Measurements from ENCODE around the gene DLGAP1. TPM values are rescaled to one million over a fixed set of nuclear protein-coding genes. Genes with fewer than 3 reads are reported as not detected.

Gene DLGAP1
- total and polyA plus RNA-seq, 10 of the 15 experiments (the other 5 are each of a cell fraction or from before 2014, with no cell fraction given) = 0.23 to 27.6 (median 1.9) TPM

DNA sequence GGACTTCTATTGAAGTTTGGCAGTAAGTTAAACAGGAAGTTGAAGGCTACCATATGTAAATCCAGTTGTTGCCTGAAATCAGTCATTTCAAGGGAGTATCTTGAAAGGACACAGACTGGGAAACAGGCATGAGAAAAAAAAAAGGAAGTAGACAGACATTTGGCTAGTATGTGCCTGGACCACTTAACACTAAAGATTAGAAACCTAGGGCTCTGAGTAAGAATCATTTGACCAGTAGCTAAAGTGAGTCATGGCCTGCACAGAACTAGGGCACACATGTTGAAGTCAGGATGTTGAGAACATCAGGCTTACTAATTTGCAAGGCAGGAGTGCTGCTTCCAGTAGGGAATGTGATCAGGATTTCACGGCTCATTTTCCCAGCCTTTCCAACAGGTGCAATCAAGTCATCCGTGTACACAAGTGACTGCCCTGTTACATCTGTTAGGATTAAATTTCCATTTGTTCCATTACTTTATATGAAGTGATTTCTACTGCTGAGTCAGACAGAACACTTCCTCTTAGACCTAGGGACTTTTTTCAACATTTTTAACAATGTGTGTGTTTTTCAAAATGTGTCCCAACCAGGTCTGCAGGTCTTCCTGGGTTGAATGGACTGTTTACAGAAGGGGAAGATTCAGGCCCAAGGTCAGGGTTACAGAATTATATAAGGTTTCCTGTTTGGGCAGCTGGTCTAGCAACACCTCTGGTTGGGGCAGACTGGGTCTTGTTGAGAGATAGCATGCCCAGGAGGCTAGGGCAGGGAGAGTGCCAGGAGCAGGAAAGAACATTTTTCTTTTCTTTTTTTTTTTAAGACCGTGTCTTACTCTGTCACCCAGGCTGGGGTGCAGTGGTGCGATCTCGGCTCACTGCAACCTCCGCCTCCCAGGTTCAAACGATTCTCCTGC, 859.5 kb downstream of the DLGAP1 start (continued):
- TF ChIP-seq GATAD2B (conservative IDR thresholded peaks at IDR 0.05; ENCODE audit: low read depth) (peak; percentile 30; the same call in 1 of the 2 replicates), IKZF1 (conservative IDR thresholded peaks at IDR 0.05) (peak; percentile 83), CBX3 (IDR thresholded peaks at IDR 0.05; ENCODE audit: borderline replicate concordance, low read depth) (no peak), ZSCAN29 (IDR thresholded peaks at IDR 0.05) (no peak), TAF1 (IDR thresholded peaks at IDR 0.05; ENCODE audit: borderline replicate concordance, low read depth, low read length) (peak; percentile 18; the same call in 1 of the 2 replicates), ETV6 (conservative IDR thresholded peaks at IDR 0.05 in 1 of 2, IDR thresholded peaks at IDR 0.05 in 1 of 2; ENCODE audit: borderline replicate concordance in 1 of 2, low read depth in 1 of 2) (peak in 1 of 2 experiments; percentile 79; a peak in 2 of 4 replicates), BRCA1 (IDR thresholded peaks at IDR 0.05; ENCODE audit: low read depth, low read length) (no peak), YBX1 (IDR thresholded peaks at IDR 0.05) (no peak), NR2F1 (conservative IDR thresholded peaks at IDR 0.05) (peak; percentile 80), SMAD5 (IDR thresholded peaks at IDR 0.05; ENCODE audit: low read depth) (no peak), SIX5 (IDR thresholded peaks at IDR 0.05; ENCODE audit: low read depth, low read length, severe bottlenecking) (no peak), PAX8 (IDR thresholded peaks at IDR 0.05) (no peak), MEF2B (IDR thresholded peaks at IDR 0.05; ENCODE audit: partially characterized antibody, poor library complexity, severe bottlenecking) (no peak), BHLHE40 (IDR thresholded peaks at IDR 0.05; ENCODE audit: borderline replicate concordance in 1 of 2, low read depth in 2 of 2, low read length in 1 of 2) (no peak), ASH2L (IDR thresholded peaks at IDR 0.05; ENCODE audit: borderline replicate concordance, low read depth) (no peak), WRNIP1 (IDR thresholded peaks at IDR 0.05; ENCODE audit: borderline replicate concordance, low read depth, low read length) (0 out of 2 replicates have a peak, but pooled peaks have one; percentile 21), MYC (IDR thresholded peaks at IDR 0.05; ENCODE audit: insufficient read depth, insufficient read length, insufficient replicate concordance, low read length, severe bottlenecking) (no peak), SREBF1 (IDR thresholded peaks at IDR 0.05; ENCODE audit: low read length) (no peak), FOXM1 (IDR thresholded peaks at IDR 0.05; ENCODE audit: low read depth, low read length) (no peak; the same call in none of the 2 replicates), SMAD1 (IDR thresholded peaks at IDR 0.05; ENCODE audit: low read depth, partially characterized antibody) (no peak), TCF3 (IDR thresholded peaks at IDR 0.05; ENCODE audit: borderline replicate concordance, insufficient read depth, low read depth, low read length) (0 out of 2 replicates have a peak, but pooled peaks have one; percentile 21)
- TF ChIP-seq, protein P1, sequence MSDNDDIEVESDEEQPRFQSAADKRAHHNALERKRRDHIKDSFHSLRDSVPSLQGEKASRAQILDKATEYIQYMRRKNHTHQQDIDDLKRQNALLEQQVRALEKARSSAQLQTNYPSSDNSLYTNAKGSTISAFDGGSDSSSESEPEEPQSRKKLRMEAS (IDR thresholded peaks at IDR 0.05; ENCODE audit: low read depth, low read length) = no peak
- TF ChIP-seq, protein P2, sequence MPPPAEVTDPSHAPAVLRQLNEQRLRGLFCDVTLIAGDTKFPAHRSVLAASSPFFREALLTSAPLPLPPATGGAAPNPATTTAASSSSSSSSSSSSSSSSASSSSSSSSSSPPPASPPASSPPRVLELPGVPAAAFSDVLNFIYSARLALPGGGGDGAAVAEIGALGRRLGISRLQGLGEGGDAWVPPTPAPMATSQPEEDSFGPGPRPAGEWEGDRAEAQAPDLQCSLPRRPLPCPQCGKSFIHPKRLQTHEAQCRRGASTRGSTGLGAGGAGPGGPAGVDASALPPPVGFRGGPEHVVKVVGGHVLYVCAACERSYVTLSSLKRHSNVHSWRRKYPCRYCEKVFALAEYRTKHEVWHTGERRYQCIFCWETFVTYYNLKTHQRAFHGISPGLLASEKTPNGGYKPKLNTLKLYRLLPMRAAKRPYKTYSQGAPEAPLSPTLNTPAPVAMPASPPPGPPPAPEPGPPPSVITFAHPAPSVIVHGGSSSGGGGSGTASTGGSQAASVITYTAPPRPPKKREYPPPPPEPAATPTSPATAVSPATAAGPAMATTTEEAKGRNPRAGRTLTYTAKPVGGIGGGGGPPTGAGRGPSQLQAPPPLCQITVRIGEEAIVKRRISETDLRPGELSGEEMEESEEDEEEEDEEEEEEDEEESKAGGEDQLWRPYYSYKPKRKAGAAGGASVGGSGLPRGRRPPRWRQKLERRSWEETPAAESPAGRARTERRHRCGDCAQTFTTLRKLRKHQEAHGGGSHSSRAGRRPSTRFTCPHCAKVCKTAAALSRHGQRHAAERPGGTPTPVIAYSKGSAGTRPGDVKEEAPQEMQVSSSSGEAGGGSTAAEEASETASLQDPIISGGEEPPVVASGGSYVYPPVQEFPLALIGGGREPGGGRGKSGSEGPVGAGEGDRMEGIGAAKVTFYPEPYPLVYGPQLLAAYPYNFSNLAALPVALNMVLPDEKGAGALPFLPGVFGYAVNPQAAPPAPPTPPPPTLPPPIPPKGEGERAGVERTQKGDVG (CRISPR knock-in tag; IDR thresholded peaks at IDR 0.05) = no peak
- TF ChIP-seq, protein P3, sequence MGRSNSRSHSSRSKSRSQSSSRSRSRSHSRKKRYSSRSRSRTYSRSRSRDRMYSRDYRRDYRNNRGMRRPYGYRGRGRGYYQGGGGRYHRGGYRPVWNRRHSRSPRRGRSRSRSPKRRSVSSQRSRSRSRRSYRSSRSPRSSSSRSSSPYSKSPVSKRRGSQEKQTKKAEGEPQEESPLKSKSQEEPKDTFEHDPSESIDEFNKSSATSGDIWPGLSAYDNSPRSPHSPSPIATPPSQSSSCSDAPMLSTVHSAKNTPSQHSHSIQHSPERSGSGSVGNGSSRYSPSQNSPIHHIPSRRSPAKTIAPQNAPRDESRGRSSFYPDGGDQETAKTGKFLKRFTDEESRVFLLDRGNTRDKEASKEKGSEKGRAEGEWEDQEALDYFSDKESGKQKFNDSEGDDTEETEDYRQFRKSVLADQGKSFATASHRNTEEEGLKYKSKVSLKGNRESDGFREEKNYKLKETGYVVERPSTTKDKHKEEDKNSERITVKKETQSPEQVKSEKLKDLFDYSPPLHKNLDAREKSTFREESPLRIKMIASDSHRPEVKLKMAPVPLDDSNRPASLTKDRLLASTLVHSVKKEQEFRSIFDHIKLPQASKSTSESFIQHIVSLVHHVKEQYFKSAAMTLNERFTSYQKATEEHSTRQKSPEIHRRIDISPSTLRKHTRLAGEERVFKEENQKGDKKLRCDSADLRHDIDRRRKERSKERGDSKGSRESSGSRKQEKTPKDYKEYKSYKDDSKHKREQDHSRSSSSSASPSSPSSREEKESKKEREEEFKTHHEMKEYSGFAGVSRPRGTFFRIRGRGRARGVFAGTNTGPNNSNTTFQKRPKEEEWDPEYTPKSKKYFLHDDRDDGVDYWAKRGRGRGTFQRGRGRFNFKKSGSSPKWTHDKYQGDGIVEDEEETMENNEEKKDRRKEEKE (IDR thresholded peaks at IDR 0.05) = no peak
